Nephron (organoid): ENCODE data around the gene PCNX1.
A peak's percentile ranks its signal among the peaks of the same experiment; 100 is the strongest.

Experiments used
- H3K27ac Mint-ChIP-seq, 3 experiments: 2 replicates each; pipeline ENCODE4 v1.8.0; 2020; ENCODE audit warnings: mixed read lengths in 3 of 3, mild to moderate bottlenecking in 2 of 3, moderate library complexity in 1 of 3
- H3K27me3 Mint-ChIP-seq: 2 replicates; pipeline ENCODE4 v1.8.0; 2021; ENCODE audit warnings: low read depth, mild to moderate bottlenecking, moderate library complexity, mixed read lengths
- H3K36me3 Mint-ChIP-seq: 2 replicates; pipeline ENCODE4 v1.8.0; 2020; ENCODE audit warnings: low read depth, mixed read lengths
- H3K4me1 Mint-ChIP-seq: 2 replicates; pipeline ENCODE4 v1.8.0; 2020; ENCODE audit warnings: mixed read lengths
- H3K4me3 Mint-ChIP-seq, 3 experiments: 2 replicates each; pipeline ENCODE4 v1.8.0; 2020; ENCODE audit warnings: mild to moderate bottlenecking in 3 of 3, mixed read lengths in 3 of 3, moderate library complexity in 2 of 3
- H3K9me3 Mint-ChIP-seq: 2 replicates; pipeline ENCODE4 v1.8.0; 2020; ENCODE audit warnings: mixed read lengths
- CTCF ChIP-seq, 3 experiments: fragments of 200-600 bp; sonication (generic); IDR thresholded peaks; one replicate each; pipeline ENCODE4 v1.5.0; 2021; ENCODE audit warnings: antibody characterized with exemption in 3 of 3; ENCODE audit not compliant: unreplicated experiment in 3 of 3

PCNX1 gene

GRCh38 chr14:71163050-71163841 is 256.0 kb downstream of the PCNX1 start:
- peaks cover 19% of the 10 kb centered on the region for H3K9me3 Mint-ChIP-seq
- no peak overlapping the region for H3K4me3 Mint-ChIP-seq
- H3K27me3 Mint-ChIP-seq = no peaks in the 10 kb centered on the region
- no peaks in the 10 kb centered on the region for H3K36me3 Mint-ChIP-seq
- peaks cover 35% of the 10 kb centered on the region for H3K4me1 Mint-ChIP-seq
- no peak for TF ChIP-seq CTCF (IDR thresholded peaks at IDR 0.05; ENCODE audit: unreplicated experiment in 3 of 3)
- peak overlapping the region; percentile 91 to 97 (median 95) for H3K27ac Mint-ChIP-seq

DNA sequence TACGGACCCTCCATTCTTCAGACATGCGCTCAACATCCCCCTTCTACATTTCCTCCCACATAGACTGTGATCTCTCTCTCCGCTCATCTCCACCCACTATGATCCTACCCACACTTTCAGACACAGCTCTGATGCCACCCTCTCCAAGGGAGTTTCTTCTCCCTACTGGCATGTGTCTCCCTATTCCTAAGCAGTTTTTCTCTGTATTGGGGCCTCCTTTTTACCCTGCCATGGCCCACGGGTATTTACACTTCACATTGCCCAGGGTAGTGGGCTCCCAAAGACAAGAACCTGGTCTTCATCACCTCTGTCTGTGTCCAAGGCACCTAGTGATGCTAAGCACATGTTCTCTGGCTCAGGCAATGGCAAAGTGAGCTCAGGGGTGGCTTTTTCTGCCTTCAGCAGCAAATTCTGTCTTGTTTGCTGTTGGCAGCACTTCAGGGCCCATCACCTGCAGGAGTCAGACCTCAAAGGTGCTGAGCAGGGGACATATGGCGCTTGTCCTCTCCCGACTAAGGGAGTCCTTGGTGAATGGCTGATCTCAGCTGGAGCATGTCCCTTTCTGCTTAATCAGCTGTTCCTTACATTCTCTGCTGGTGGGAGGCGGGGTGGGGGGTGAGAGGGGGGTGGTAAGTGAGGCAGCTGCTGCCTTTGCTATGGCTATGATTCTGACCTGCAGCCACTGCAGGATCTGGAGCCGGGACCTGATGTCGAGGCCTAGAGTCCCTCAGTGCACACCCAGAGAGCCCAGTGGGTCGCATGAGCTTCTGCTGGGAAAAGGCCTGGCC is 256.8 kb downstream of the PCNX1 start:
- Mint-ChIP-seq H3K9me3 (peaks cover 17% of the 10 kb centered on the region), H3K27ac (peak overlapping the region; percentile 91 to 97 (median 95)), H3K4me1 (peaks cover 35% of the 10 kb centered on the region), H3K4me3 (no peak overlapping the region), H3K36me3 (no peaks in the 10 kb centered on the region), H3K27me3 (no peaks in the 10 kb centered on the region)
- TF ChIP-seq CTCF (IDR thresholded peaks at IDR 0.05; ENCODE audit: unreplicated experiment in 3 of 3) = no peak
